K562 treated with DMSO at 1 percent for 48 hours (cell line): ENCODE measurements around the gene CELA2A. TPM values are rescaled to one million over a fixed set of nuclear protein-coding genes. Genes with fewer than 3 reads are reported as not detected.

ENCODE experiments used
- total RNA-seq: library from RNA; unstranded; fragments of 300-600 nt; gene quantifications from 2 replicates; pipeline ENCODE4 v1.2.3, GENCODE V29; 2022; ENCODE audit warnings: low replicate concordance; ENCODE audit errors: extremely low read depth

Gene CELA2A
- not detected in 2 replicates for total RNA-seq

DNA sequence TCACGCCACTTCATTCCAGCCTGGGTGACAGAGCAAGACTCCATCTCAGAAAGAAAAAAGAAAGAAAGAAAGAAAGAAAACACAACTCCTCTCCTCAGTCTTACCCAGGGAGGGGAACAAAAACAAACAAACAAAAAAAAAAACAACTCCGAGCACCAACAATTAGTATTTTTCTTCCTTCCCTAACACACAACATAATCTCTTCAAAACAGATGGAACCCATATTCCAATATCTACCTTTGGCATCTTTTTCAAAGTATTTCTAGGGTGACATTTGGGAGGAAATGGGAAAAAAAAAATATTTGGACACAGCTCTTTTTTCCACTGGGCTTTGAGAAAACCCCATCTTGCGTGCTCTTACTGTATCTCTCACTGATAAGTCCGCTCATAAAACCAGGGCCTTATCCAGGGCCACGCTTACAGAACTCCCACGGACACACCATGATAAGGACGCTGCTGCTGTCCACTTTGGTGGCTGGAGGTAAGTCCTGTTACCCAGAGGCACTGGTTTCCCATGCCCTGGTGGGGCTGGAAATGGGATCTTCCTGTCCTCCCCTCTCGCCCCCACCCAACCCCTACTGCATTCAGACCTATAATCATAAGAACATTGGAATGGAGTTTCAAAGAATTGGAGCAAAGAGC, at the start of gene CELA2A:
TSS of gene CELA2A (plus strand) at position 420 of the 642 bp plus-strand sequence. CDS start at position 442, 22 bp downstream.

DNA sequence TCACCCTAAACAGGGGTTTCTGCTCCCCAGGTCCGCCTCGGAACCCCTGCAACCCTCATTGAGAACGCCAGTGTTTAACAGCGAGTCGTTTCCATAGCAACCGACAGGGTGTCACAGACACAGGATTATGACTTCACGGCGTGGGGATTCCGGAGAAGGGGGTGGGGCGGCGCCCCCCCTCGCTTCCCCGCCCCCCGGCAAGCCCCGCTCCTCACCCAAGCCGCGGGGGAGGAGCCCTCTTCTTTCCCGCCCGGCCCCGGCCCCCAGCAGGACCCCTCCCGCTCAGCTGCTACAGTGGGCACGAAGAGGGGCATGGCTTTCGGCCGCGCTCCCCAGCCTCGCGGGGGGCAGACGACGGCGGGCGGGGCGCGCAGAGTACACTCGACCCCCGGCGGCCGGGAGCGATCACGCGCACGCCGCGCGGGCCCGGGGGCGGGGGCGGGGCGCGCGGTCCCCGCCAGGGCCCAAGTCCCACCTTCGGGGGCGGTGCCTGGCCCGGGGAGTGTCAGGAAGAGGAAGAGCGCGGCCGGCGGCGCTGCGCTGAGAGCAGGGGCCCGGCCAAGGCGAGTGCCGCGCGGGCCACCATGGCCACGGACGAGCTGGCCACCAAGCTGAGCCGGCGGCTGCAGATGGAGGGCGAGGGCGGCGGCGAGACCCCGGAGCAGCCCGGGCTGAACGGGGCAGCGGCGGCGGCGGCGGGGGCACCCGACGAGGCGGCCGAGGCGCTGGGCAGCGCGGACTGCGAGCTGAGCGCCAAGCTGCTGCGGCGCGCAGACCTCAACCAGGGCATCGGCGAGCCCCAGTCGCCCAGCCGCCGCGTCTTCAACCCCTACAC, 46.9 kb upstream of the CELA2A start, which contains the start of gene EFHD2:
TSS of gene EFHD2 (plus strand) at position 501 of the 835 bp plus-strand sequence. CDS start at position 585, 84 bp downstream.

DNA sequence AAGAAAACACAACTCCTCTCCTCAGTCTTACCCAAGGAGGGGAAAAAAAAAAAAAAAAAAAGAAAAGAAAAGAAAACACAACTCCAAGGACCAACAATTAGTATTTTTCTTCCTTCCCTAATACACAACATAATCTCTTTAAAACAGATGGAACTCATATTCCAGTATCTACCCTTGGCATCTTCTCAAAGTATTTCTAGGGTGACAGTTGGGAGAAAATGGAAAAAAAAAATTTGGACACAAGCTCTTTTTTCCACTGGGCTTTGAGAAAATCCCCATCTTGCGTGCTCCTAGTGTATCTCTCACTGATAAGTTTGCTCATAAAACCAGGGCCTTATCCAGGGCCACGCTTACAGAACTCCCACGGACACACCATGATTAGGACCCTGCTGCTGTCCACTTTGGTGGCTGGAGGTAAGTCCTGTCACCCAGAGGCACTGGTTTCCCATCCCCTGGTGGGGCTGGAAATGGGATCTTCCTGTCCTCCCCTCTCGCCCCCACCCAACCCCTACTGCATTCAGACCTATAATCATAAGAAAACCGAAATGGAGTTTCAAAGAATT, 19.3 kb downstream of the CELA2A start, which contains the start of gene CELA2B:
TSS of gene CELA2B (plus strand) at position 353 of the 563 bp plus-strand sequence. CDS start at position 375, 22 bp downstream.

Other genes starting within 250 kb of the CELA2A start
- not detected in 2 replicates for gene FHAD1, start 209.5 kb upstream of the CELA2A start, total RNA-seq
- not detected in 2 replicates for gene EFHD2, start 46.8 kb upstream of the CELA2A start, total RNA-seq
- not detected in 2 replicates for gene CTRC, start 18.3 kb upstream of the CELA2A start, total RNA-seq
- gene CELA2B, start 19.4 kb downstream of the CELA2A start, total RNA-seq, result not detected in 2 replicates
- gene CASP9, start 67.5 kb downstream of the CELA2A start, total RNA-seq, result not detected in 2 replicates
- not detected in 2 replicates for gene DNAJC16, start 70.1 kb downstream of the CELA2A start, total RNA-seq
- gene AGMAT, start 128.3 kb downstream of the CELA2A start, total RNA-seq, result not detected in 2 replicates
- gene DDI2, start 160.7 kb downstream of the CELA2A start, total RNA-seq, result not detected in 2 replicates
- 174 TPM in 1 of 2 replicates, not detected in the other for gene PLEKHM2, start 227.6 kb downstream of the CELA2A start, total RNA-seq